Peyer's patch (tissue), 4 donors: ENCODE results near the gene GRID2.

Source experiments
- CTCF ChIP-seq, 6 experiments: fragments of 450-650 bp in 4 of 6; fragments of 200-600 bp in 2 of 6; sonication (generic) in 1 of 6; IDR thresholded peaks; one replicate each; pipeline ENCODE4 v1.5.1; 2017 to 2019; ENCODE audit warnings: antibody characterized with exemption in 6 of 6, mild to moderate bottlenecking in 3 of 6, moderate library complexity in 1 of 6
- POLR2A ChIP-seq, 2 donors: fragments of 450-650 bp; IDR thresholded peaks; one replicate each; pipeline ENCODE4 v1.5.1; 2017; ENCODE audit warnings: antibody characterized with exemption in 2 of 2, mild to moderate bottlenecking in 2 of 2, moderate library complexity in 2 of 2

DNA sequence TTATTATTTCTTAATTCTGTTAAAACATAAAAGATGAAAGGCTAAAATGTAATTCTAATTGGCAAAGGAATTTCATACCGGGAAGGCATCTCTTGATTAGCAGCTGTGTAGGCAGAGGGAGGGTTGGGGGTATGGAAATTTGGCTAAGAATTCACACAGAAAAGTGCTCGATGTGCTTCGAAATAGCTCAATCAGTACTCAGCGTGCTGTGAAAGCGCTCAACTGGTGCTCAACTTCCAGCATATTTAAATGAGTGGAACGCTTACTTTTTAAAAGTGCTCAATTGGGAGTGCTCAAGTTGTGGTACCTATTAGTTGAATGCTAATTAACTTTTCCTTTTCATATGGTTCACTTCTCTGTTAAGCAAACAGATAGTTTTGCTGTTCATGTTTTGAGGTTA is 828.9 kb downstream of the GRID2 start:
- TF ChIP-seq CTCF (IDR thresholded peaks at IDR 0.05) (no peak), POLR2A (IDR thresholded peaks at IDR 0.05) (no peak)
